ENCODE results near the gene USB1.

DNA sequence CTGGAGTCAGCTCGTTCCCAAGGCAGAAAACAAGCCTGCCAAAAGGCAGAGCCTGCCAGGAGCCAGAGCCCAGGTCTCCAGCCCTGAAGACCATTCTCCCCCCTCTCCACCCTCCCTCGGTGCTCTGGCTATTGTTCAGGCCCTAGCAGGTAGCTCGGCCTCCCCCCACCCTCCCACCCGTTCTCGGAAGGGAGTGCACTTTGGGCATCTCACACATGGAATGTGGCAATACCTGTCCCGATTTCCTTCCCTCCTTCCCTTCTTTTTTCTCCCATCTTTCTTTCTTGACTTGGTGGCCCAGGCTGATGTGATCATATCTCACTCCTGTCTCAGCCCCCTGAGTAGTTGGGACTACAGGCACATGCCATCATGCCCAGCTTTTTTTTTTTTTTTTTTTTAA, 42.7 kb upstream of the USB1 start:
- TF ChIP-seq CTCF (IDR thresholded peaks at IDR 0.05) (no peak), POLR2A (IDR thresholded peaks at IDR 0.05) (no peak)

All from thyroid gland (tissue), 4 donors.